ENCODE data around the gene GTF2F2. TPM values are rescaled to one million over a fixed set of nuclear protein-coding genes. Genes with fewer than 3 reads are reported as not detected.
A peak's percentile ranks its signal among the peaks of the same experiment; 100 is the strongest.

Gene GTF2F2
- total and polyA plus RNA-seq, 2 experiments from 2014 or later: 42.1 to 75.6 TPM

DNA sequence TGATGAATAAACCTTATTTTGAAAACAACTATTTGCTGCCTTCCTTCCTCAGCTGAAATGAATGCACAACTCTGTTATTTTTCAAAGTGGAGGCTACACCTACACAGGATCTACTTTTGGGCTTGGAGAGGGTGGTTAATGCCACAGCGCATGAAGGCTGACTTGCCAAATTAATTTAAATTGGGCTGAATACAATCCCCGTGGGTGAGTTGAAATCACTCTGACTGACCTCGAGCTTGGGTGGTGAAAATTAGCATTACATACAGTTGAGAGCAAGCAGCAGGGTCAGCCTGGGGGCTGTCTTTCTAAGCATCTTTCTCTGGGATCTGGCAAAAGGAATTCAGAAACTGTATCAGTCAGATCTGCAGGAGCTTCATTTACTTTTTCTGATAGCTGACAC lies 182.2 kb downstream of the GTF2F2 start:
- H3K27ac ChIP-seq (ENCODE audit: low read depth): no peak overlapping the region
- TF ChIP-seq, protein P1, sequence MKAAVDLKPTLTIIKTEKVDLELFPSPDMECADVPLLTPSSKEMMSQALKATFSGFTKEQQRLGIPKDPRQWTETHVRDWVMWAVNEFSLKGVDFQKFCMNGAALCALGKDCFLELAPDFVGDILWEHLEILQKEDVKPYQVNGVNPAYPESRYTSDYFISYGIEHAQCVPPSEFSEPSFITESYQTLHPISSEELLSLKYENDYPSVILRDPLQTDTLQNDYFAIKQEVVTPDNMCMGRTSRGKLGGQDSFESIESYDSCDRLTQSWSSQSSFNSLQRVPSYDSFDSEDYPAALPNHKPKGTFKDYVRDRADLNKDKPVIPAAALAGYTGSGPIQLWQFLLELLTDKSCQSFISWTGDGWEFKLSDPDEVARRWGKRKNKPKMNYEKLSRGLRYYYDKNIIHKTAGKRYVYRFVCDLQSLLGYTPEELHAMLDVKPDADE (IDR thresholded peaks at IDR 0.05): no peak
- TF ChIP-seq EZH2 (IDR thresholded peaks at IDR 0.05; ENCODE audit: low read depth, unreplicated experiment) (no peak), JUNB (IDR thresholded peaks at IDR 0.05; ENCODE audit: unreplicated experiment) (no peak), EZH2phosphoT487 (IDR thresholded peaks at IDR 0.05; ENCODE audit: unreplicated experiment) (no peak), STAT1 (IDR thresholded peaks at IDR 0.05; ENCODE audit: unreplicated experiment) (no peak), ZNF331 (CRISPR knock-in tag; IDR thresholded peaks at IDR 0.05; ENCODE audit: low read depth) (no peak), ZNF462 (CRISPR knock-in tag; IDR thresholded peaks at IDR 0.05) (no peak), NANOG (IDR thresholded peaks at IDR 0.05; ENCODE audit: borderline replicate concordance) (no peak), CREB1 (CRISPR knock-in tag; IDR thresholded peaks at IDR 0.05; ENCODE audit: low read depth) (no peak), POLR2AphosphoS5 (IDR thresholded peaks at IDR 0.05; ENCODE audit: low read depth) (no peak), ZNF114 (CRISPR knock-in tag; IDR thresholded peaks at IDR 0.05) (no peak)
- no peaks in the 10 kb centered on the region for H3K9me3 Mint-ChIP-seq
- ATAC-seq (peak; percentile 36), DNase-seq (ENCODE audit: low spot score) (peak; percentile 30)
- H4K20me1 ChIP-seq (replicated peaks; ENCODE audit: insufficient read depth): no peaks in the 10 kb centered on the region
- H3K4me1 ChIP-seq (ENCODE audit: insufficient read depth): peaks cover 14% of the 10 kb centered on the region; the same call in 1 of the 2 replicates
- no peaks in the 10 kb centered on the region for H3K79me2 ChIP-seq (replicated peaks; ENCODE audit: insufficient read depth)
- no peak overlapping the region for H3K4me3 ChIP-seq
- H3F3A ChIP-seq (replicated peaks; ENCODE audit: low read depth): no peaks in the 10 kb centered on the region
- no peaks in the 10 kb centered on the region for H3K36me3 Mint-ChIP-seq (ENCODE audit: low read depth)
- H3K9me2 ChIP-seq (ENCODE audit: insufficient read depth): no peaks in the 10 kb centered on the region
- H3K4me1 Mint-ChIP-seq: peaks cover 11% of the 10 kb centered on the region
- H3K36me3 ChIP-seq (ENCODE audit: insufficient read depth): no peaks in the 10 kb centered on the region
- no peak overlapping the region for H3K27ac Mint-ChIP-seq
- H3K4me2 ChIP-seq: no peak overlapping the region
- no peak overlapping the region for H3K4me3 Mint-ChIP-seq
- no peaks in the 10 kb centered on the region for H3K27me3 ChIP-seq (ENCODE audit: insufficient read depth)
- peaks cover 6% of the 10 kb centered on the region for H3K27me3 Mint-ChIP-seq (ENCODE audit: insufficient read depth, low read depth, poor library complexity)
- no peak overlapping the region for H2AFZ ChIP-seq

All from GM23338 (cell line).